Measurements from ENCODE around the gene ZIC1. TPM values are rescaled to one million over a fixed set of nuclear protein-coding genes. Genes with fewer than 3 reads are reported as not detected.

ZIC1 gene
- total RNA-seq, 1 experiment from 2014 or later: not detected

DNA sequence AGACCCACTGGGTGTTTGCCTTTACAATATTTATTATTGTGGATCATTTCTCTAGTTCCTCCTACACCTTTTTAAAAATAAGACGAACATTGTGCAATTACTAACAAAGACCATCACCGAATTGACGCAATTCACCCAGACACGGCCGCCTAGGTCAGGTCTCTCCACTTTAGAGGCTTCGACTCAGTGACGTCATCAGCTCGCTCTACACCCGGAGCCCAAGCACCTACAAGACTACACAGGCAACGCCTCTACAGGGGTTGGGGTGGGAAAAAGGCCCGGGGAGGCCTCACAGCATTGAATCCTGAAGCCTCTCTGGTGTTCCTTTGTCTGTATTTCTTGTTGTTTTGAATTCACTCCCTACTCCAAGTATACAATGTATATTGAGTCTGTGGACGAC lies 19.4 kb upstream of the ZIC1 start:
- no peak overlapping the region for H3K4me2 ChIP-seq (ENCODE audit: low read length)
- H3K27ac ChIP-seq (ENCODE audit: low read depth, low read length): no peak overlapping the region
- H3K27me3 ChIP-seq (ENCODE audit: insufficient read depth, low read length): no peaks in the 10 kb centered on the region
- DNase-seq (ENCODE audit: low read depth, low spot score) (no peak), ATAC-seq (no peak)
- no peaks in the 10 kb centered on the region for H4K20me1 ChIP-seq (ENCODE audit: insufficient read depth)
- H3K4me3 ChIP-seq (replicated peaks in 1 of 2; ENCODE audit: low read depth in 1 of 2, low read length in 2 of 2): no peak overlapping the region
- no peak overlapping the region for H3K9ac ChIP-seq (ENCODE audit: low read length)
- H2AFZ ChIP-seq (ENCODE audit: low read depth, low read length, poor library complexity, severe bottlenecking): no peak overlapping the region
- ChIA-PET POLR2A (no interaction called here), CTCF (no interaction called here), RAD21 (ENCODE audit: low non-redundant PET in 1 of 2, low total read pairs in 2 of 2, uncharacterized antibody in 2 of 2, unreplicated experiment in 2 of 2) (no interaction called here)
- no TSS peak for BruUV-seq (replicated peaks)
- no peaks in the 10 kb centered on the region for H3K36me3 ChIP-seq (ENCODE audit: control insufficient read depth in 1 of 2, insufficient read depth in 2 of 2, low read length in 2 of 2)
- TF ChIP-seq FOSL1 (IDR thresholded peaks at IDR 0.05; ENCODE audit: low read depth) (no peak), POLR2AphosphoS5 (IDR thresholded peaks at IDR 0.05; ENCODE audit: low read depth, low read length) (no peak), CBX3 (IDR thresholded peaks at IDR 0.05; ENCODE audit: low read depth) (no peak), CEBPB (IDR thresholded peaks at IDR 0.05; ENCODE audit: low read depth) (no peak), SP1 (IDR thresholded peaks at IDR 0.05; ENCODE audit: low read depth) (no peak), POLR2A (IDR thresholded peaks at IDR 0.05; ENCODE audit: borderline replicate concordance, extremely low read depth, insufficient read depth, insufficient read length) (no peak), SIN3A (IDR thresholded peaks at IDR 0.05; ENCODE audit: low read depth) (no peak), YY1 (IDR thresholded peaks at IDR 0.05; ENCODE audit: extremely low read depth, insufficient replicate concordance, low read depth, low read length) (no peak), EZH2phosphoT487 (IDR thresholded peaks at IDR 0.05; ENCODE audit: borderline replicate concordance) (no peak), EZH2 (IDR thresholded peaks at IDR 0.05) (no peak), ZFX (IDR thresholded peaks at IDR 0.05) (no peak), SRF (IDR thresholded peaks at IDR 0.05; ENCODE audit: low read depth) (no peak), RAD21 (IDR thresholded peaks at IDR 0.05; ENCODE audit: low read depth) (no peak), TCF7L2 (IDR thresholded peaks at IDR 0.05; ENCODE audit: borderline replicate concordance, extremely low read depth, insufficient read depth, insufficient read length) (no peak), ZBTB33 (IDR thresholded peaks at IDR 0.05; ENCODE audit: extremely low read depth, insufficient replicate concordance, low read length) (no peak), ZNF274 (IDR thresholded peaks at IDR 0.05; ENCODE audit: low read depth, low read length) (no peak), EGR1 (IDR thresholded peaks at IDR 0.05; ENCODE audit: low read depth) (no peak)
- TF ChIP-seq, protein P1, sequence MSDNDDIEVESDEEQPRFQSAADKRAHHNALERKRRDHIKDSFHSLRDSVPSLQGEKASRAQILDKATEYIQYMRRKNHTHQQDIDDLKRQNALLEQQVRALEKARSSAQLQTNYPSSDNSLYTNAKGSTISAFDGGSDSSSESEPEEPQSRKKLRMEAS (IDR thresholded peaks at IDR 0.05): no peak
- TF ChIP-seq, protein P2, sequence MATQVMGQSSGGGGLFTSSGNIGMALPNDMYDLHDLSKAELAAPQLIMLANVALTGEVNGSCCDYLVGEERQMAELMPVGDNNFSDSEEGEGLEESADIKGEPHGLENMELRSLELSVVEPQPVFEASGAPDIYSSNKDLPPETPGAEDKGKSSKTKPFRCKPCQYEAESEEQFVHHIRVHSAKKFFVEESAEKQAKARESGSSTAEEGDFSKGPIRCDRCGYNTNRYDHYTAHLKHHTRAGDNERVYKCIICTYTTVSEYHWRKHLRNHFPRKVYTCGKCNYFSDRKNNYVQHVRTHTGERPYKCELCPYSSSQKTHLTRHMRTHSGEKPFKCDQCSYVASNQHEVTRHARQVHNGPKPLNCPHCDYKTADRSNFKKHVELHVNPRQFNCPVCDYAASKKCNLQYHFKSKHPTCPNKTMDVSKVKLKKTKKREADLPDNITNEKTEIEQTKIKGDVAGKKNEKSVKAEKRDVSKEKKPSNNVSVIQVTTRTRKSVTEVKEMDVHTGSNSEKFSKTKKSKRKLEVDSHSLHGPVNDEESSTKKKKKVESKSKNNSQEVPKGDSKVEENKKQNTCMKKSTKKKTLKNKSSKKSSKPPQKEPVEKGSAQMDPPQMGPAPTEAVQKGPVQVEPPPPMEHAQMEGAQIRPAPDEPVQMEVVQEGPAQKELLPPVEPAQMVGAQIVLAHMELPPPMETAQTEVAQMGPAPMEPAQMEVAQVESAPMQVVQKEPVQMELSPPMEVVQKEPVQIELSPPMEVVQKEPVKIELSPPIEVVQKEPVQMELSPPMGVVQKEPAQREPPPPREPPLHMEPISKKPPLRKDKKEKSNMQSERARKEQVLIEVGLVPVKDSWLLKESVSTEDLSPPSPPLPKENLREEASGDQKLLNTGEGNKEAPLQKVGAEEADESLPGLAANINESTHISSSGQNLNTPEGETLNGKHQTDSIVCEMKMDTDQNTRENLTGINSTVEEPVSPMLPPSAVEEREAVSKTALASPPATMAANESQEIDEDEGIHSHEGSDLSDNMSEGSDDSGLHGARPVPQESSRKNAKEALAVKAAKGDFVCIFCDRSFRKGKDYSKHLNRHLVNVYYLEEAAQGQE (IDR thresholded peaks at IDR 0.05; ENCODE audit: low read depth): no peak
- TF ChIP-seq, protein P3, sequence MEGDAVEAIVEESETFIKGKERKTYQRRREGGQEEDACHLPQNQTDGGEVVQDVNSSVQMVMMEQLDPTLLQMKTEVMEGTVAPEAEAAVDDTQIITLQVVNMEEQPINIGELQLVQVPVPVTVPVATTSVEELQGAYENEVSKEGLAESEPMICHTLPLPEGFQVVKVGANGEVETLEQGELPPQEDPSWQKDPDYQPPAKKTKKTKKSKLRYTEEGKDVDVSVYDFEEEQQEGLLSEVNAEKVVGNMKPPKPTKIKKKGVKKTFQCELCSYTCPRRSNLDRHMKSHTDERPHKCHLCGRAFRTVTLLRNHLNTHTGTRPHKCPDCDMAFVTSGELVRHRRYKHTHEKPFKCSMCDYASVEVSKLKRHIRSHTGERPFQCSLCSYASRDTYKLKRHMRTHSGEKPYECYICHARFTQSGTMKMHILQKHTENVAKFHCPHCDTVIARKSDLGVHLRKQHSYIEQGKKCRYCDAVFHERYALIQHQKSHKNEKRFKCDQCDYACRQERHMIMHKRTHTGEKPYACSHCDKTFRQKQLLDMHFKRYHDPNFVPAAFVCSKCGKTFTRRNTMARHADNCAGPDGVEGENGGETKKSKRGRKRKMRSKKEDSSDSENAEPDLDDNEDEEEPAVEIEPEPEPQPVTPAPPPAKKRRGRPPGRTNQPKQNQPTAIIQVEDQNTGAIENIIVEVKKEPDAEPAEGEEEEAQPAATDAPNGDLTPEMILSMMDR (IDR thresholded peaks at IDR 0.05 in 2 of 3, conservative IDR thresholded peaks at IDR 0.05 in 1 of 3; ENCODE audit: borderline replicate concordance in 1 of 3, insufficient read depth in 1 of 3, low read depth in 2 of 3, low read length in 2 of 3): no peak
- no peaks in the 10 kb centered on the region for H3K4me1 ChIP-seq (ENCODE audit: control insufficient read depth in 1 of 2, insufficient read depth in 2 of 2, low read length in 2 of 2)
- intact Hi-C loops (cut with micrococcal nuclease): no loop called here
- no peaks in the 10 kb centered on the region for H3K9me2 ChIP-seq (ENCODE audit: insufficient read depth)
- H3K9me3 ChIP-seq (ENCODE audit: control insufficient read depth in 1 of 2, insufficient read depth in 1 of 2, low read depth in 1 of 2, low read length in 2 of 2): no peaks in the 10 kb centered on the region
- no peaks in the 10 kb centered on the region for H3K79me2 ChIP-seq (ENCODE audit: insufficient read depth, low read length)

All from HCT116 (cell line).